ENCODE results near the gene OR8D1. TPM values are rescaled to one million over a fixed set of nuclear protein-coding genes. Genes with fewer than 3 reads are reported as not detected.

The OR8D1 gene
- total and polyA plus RNA-seq, 2 donors, result not detected

- no peak for DNase-seq (ENCODE audit: low read depth in 6 of 9, low spot score in 9 of 9)
These were observed 12.2 kb downstream of the OR8D1 start for GRCh38 chr11:124301548-124301947.

DNA sequence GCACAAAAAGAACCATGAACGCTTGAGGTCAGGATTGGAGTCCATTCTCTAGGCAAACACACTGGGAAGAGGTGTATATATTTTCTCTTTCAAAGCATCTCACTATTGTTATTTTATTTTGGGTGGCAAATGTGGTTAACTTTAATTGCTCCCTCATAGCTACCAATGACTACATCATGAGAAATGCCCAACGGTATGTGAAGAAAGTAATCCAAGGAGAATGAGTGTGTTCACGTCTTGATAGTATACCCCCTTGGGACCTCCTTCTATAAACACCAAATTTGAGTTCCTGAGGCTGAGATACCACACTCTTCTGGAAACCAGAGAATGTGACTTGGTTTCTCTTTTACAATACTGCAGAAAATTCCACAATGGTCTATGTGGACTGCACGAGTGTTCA lies 15.8 kb downstream of the OR8D1 start:
- no peaks in the 10 kb centered on the region for H3K9me3 ChIP-seq (ENCODE audit: control insufficient read depth in 2 of 2, insufficient read depth in 1 of 2, low read length in 1 of 2)
- H3K36me3 ChIP-seq (ENCODE audit: control insufficient read depth in 2 of 2, insufficient read depth in 2 of 2, low read length in 1 of 2), result no peaks in the 10 kb centered on the region
- no peak for DNase-seq (ENCODE audit: low read depth in 6 of 9, low spot score in 9 of 9)
- H3K27ac ChIP-seq (ENCODE audit: low read depth in 1 of 2, low read length in 1 of 2), result no peak overlapping the region
- no peaks in the 10 kb centered on the region for H3K4me1 ChIP-seq (ENCODE audit: control insufficient read depth in 2 of 2, insufficient read depth in 2 of 2, low read length in 2 of 2)
- WGBS, result 93% methylated on average over 4 of the region's 4 CpGs
- H3K4me3 ChIP-seq (ENCODE audit: low read length in 2 of 2), result no peak overlapping the region
- no peaks in the 10 kb centered on the region for H3K27me3 ChIP-seq (ENCODE audit: control insufficient read depth in 2 of 2, insufficient read depth in 1 of 2, low read length in 1 of 2)

More at GRCh38 chr11:124301548-124301947, 12.2 kb downstream of the OR8D1 start:
- 93% methylated on average over 3 of the region's 3 CpGs for WGBS
- no peak overlapping the region for H3K4me3 ChIP-seq (ENCODE audit: low read length in 2 of 2)
- no peaks in the 10 kb centered on the region for H3K36me3 ChIP-seq (ENCODE audit: control insufficient read depth in 2 of 2, insufficient read depth in 2 of 2, low read length in 1 of 2)
- H3K9me3 ChIP-seq (ENCODE audit: control insufficient read depth in 2 of 2, insufficient read depth in 1 of 2, low read length in 1 of 2), result no peaks in the 10 kb centered on the region
- no peaks in the 10 kb centered on the region for H3K4me1 ChIP-seq (ENCODE audit: control insufficient read depth in 2 of 2, insufficient read depth in 2 of 2, low read length in 2 of 2)
- H3K27me3 ChIP-seq (ENCODE audit: control insufficient read depth in 2 of 2, insufficient read depth in 1 of 2, low read length in 1 of 2), result no peaks in the 10 kb centered on the region
- H3K27ac ChIP-seq (ENCODE audit: low read depth in 1 of 2, low read length in 1 of 2), result no peak overlapping the region

DNA sequence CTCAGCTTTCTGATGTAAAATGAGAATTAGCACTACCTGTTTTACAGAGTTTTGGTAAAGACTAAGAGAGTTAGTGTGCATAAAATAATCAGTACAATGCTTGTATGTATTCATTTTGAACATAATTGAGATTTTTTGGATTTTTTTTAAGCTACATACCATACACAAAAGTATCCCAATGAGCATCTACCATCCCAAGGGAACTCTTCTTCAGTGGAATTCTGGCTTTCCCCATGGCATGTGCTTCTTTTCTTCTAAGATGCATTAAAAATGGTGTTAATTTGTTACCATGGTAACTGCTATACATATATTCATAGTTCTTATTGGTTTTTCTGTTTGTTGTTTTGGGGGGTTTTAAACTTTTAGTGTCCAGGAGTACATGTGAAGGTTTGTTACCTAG lies 17.7 kb downstream of the OR8D1 start:
- H3K9me3 ChIP-seq (ENCODE audit: control insufficient read depth in 2 of 2, insufficient read depth in 1 of 2, low read length in 1 of 2), result no peaks in the 10 kb centered on the region
- H3K4me1 ChIP-seq (ENCODE audit: control insufficient read depth in 2 of 2, insufficient read depth in 2 of 2, low read length in 2 of 2), result no peaks in the 10 kb centered on the region
- no peaks in the 10 kb centered on the region for H3K27me3 ChIP-seq (ENCODE audit: control insufficient read depth in 2 of 2, insufficient read depth in 1 of 2, low read length in 1 of 2)
- H3K36me3 ChIP-seq (ENCODE audit: control insufficient read depth in 2 of 2, insufficient read depth in 2 of 2, low read length in 1 of 2), result no peaks in the 10 kb centered on the region
- no peak overlapping the region for H3K4me3 ChIP-seq (ENCODE audit: low read length in 2 of 2)
- H3K27ac ChIP-seq (ENCODE audit: low read depth in 1 of 2, low read length in 1 of 2), result no peak overlapping the region
- DNase-seq (ENCODE audit: low read depth in 6 of 9, low spot score in 9 of 9), result no peak

- WGBS, result 14% methylated on average over 1 of the region's 1 CpG
- H3K9me3 ChIP-seq (ENCODE audit: control insufficient read depth in 2 of 2, insufficient read depth in 1 of 2, low read length in 1 of 2), result no peaks in the 10 kb centered on the region
- H3K4me1 ChIP-seq (ENCODE audit: control insufficient read depth in 2 of 2, insufficient read depth in 2 of 2, low read length in 2 of 2), result no peaks in the 10 kb centered on the region
- DNase-seq (ENCODE audit: low read depth in 6 of 9, low spot score in 9 of 9), result no peak
- H3K27ac ChIP-seq (ENCODE audit: low read depth in 1 of 2, low read length in 1 of 2), result no peak overlapping the region
- H3K27me3 ChIP-seq (ENCODE audit: control insufficient read depth in 2 of 2, insufficient read depth in 1 of 2, low read length in 1 of 2), result no peaks in the 10 kb centered on the region
- no peaks in the 10 kb centered on the region for H3K36me3 ChIP-seq (ENCODE audit: control insufficient read depth in 2 of 2, insufficient read depth in 2 of 2, low read length in 1 of 2)
- no peak overlapping the region for H3K4me3 ChIP-seq (ENCODE audit: low read length in 2 of 2)
These were observed 19.1 kb downstream of the OR8D1 start for GRCh38 chr11:124294687-124295086.

GRCh38 chr11:124285610-124286344 lies 28.0 kb downstream of the OR8D1 start:
- Histone ChIP-seq H3K4me3 (ENCODE audit: low read length in 2 of 2) (no peak overlapping the region), H3K36me3 (ENCODE audit: control insufficient read depth in 2 of 2, insufficient read depth in 2 of 2, low read length in 1 of 2) (no peaks in the 10 kb centered on the region), H3K27ac (ENCODE audit: low read depth in 1 of 2, low read length in 1 of 2) (no peak overlapping the region), H3K27me3 (ENCODE audit: control insufficient read depth in 2 of 2, insufficient read depth in 1 of 2, low read length in 1 of 2) (no peaks in the 10 kb centered on the region), H3K4me1 (ENCODE audit: control insufficient read depth in 2 of 2, insufficient read depth in 2 of 2, low read length in 2 of 2) (no peaks in the 10 kb centered on the region), H3K9me3 (ENCODE audit: control insufficient read depth in 2 of 2, insufficient read depth in 1 of 2, low read length in 1 of 2) (no peaks in the 10 kb centered on the region)
- WGBS, result 40% methylated on average over 3 of the region's 3 CpGs
- no peak for DNase-seq (ENCODE audit: low read depth in 6 of 9, low spot score in 9 of 9)

GRCh38 chr11:124278261-124278660 lies 35.5 kb downstream of the OR8D1 start:
- no peaks in the 10 kb centered on the region for H3K36me3 ChIP-seq (ENCODE audit: control insufficient read depth in 2 of 2, insufficient read depth in 2 of 2, low read length in 1 of 2)
- WGBS, result 71% methylated on average over 2 of the region's 2 CpGs
- H3K4me1 ChIP-seq (ENCODE audit: control insufficient read depth in 2 of 2, insufficient read depth in 2 of 2, low read length in 2 of 2), result no peaks in the 10 kb centered on the region
- H3K27ac ChIP-seq (ENCODE audit: low read depth in 1 of 2, low read length in 1 of 2), result no peak overlapping the region
- DNase-seq (ENCODE audit: low read depth in 6 of 9, low spot score in 9 of 9), result no peak
- H3K9me3 ChIP-seq (ENCODE audit: control insufficient read depth in 2 of 2, insufficient read depth in 1 of 2, low read length in 1 of 2), result no peaks in the 10 kb centered on the region
- no peaks in the 10 kb centered on the region for H3K27me3 ChIP-seq (ENCODE audit: control insufficient read depth in 2 of 2, insufficient read depth in 1 of 2, low read length in 1 of 2)
- H3K4me3 ChIP-seq (ENCODE audit: low read length in 2 of 2), result no peak overlapping the region

GRCh38 chr11:124277804-124278203 lies 35.9 kb downstream of the OR8D1 start:
- no peak overlapping the region for H3K4me3 ChIP-seq (ENCODE audit: low read length in 2 of 2)
- no peaks in the 10 kb centered on the region for H3K36me3 ChIP-seq (ENCODE audit: control insufficient read depth in 2 of 2, insufficient read depth in 2 of 2, low read length in 1 of 2)
- no peak for DNase-seq (ENCODE audit: low read depth in 6 of 9, low spot score in 9 of 9)
- no peaks in the 10 kb centered on the region for H3K4me1 ChIP-seq (ENCODE audit: control insufficient read depth in 2 of 2, insufficient read depth in 2 of 2, low read length in 2 of 2)
- no peaks in the 10 kb centered on the region for H3K9me3 ChIP-seq (ENCODE audit: control insufficient read depth in 2 of 2, insufficient read depth in 1 of 2, low read length in 1 of 2)
- H3K27me3 ChIP-seq (ENCODE audit: control insufficient read depth in 2 of 2, insufficient read depth in 1 of 2, low read length in 1 of 2), result no peaks in the 10 kb centered on the region
- no peak overlapping the region for H3K27ac ChIP-seq (ENCODE audit: low read depth in 1 of 2, low read length in 1 of 2)
- 72% methylated on average over 3 of the region's 3 CpGs for WGBS

- no peak overlapping the region for H3K27ac ChIP-seq (ENCODE audit: low read depth in 1 of 2, low read length in 1 of 2)
- no peak for DNase-seq (ENCODE audit: low read depth in 6 of 9, low spot score in 9 of 9)
- H3K4me1 ChIP-seq (ENCODE audit: control insufficient read depth in 2 of 2, insufficient read depth in 2 of 2, low read length in 2 of 2), result no peaks in the 10 kb centered on the region
- no peak overlapping the region for H3K4me3 ChIP-seq (ENCODE audit: low read length in 2 of 2)
- H3K27me3 ChIP-seq (ENCODE audit: control insufficient read depth in 2 of 2, insufficient read depth in 1 of 2, low read length in 1 of 2), result no peaks in the 10 kb centered on the region
- 96% methylated on average over 3 of the region's 3 CpGs for WGBS
- no peaks in the 10 kb centered on the region for H3K36me3 ChIP-seq (ENCODE audit: control insufficient read depth in 2 of 2, insufficient read depth in 2 of 2, low read length in 1 of 2)
- H3K9me3 ChIP-seq (ENCODE audit: control insufficient read depth in 2 of 2, insufficient read depth in 1 of 2, low read length in 1 of 2), result no peaks in the 10 kb centered on the region
These were observed 36.5 kb downstream of the OR8D1 start for GRCh38 chr11:124277207-124277606.

- Histone ChIP-seq H3K27me3 (ENCODE audit: control insufficient read depth in 2 of 2, insufficient read depth in 1 of 2, low read length in 1 of 2) (no peaks in the 10 kb centered on the region), H3K27ac (ENCODE audit: low read depth in 1 of 2, low read length in 1 of 2) (no peak overlapping the region), H3K9me3 (ENCODE audit: control insufficient read depth in 2 of 2, insufficient read depth in 1 of 2, low read length in 1 of 2) (no peaks in the 10 kb centered on the region), H3K4me1 (ENCODE audit: control insufficient read depth in 2 of 2, insufficient read depth in 2 of 2, low read length in 2 of 2) (no peaks in the 10 kb centered on the region), H3K36me3 (ENCODE audit: control insufficient read depth in 2 of 2, insufficient read depth in 2 of 2, low read length in 1 of 2) (no peaks in the 10 kb centered on the region), H3K4me3 (ENCODE audit: low read length in 2 of 2) (no peak overlapping the region)
- 22% methylated on average over 1 of the region's 1 CpG for WGBS
- no peak for DNase-seq (ENCODE audit: low read depth in 6 of 9, low spot score in 9 of 9)
These were observed 37.7 kb downstream of the OR8D1 start for GRCh38 chr11:124276081-124276480.
